CD4-positive, alpha-beta T cell treated with Interleukin-10 for 1 hour (primary cell): Measurements from ENCODE around the gene EYS.
"Not testable (repeated sequence)": the region's sequence is repeated elsewhere in the genome, so short reads cannot be mapped to it uniquely, and the experiment has no call there.

Experiments used
- DNase-seq: peaks from one replicate; pipeline ENCODE4 v3.0.0-alpha.2; 2020

Gene EYS

GRCh38 chr6:63926950-63927927 is 1779.8 kb downstream of the EYS start:
- no peak for DNase-seq

- DNase-seq = no peak
These were observed 1780.7 kb downstream of the EYS start for GRCh38 chr6:63926258-63926780.

- DNase-seq = peak; percentile 6
These were observed 1783.8 kb downstream of the EYS start for GRCh38 chr6:63923139-63923739.

- DNase-seq = no peak
These were observed 1787.4 kb downstream of the EYS start for GRCh38 chr6:63919556-63920110.

GRCh38 chr6:63912887-63913286 is 1794.1 kb downstream of the EYS start:
- DNase-seq = no peak

GRCh38 chr6:63910863-63911551 is 1796.0 kb downstream of the EYS start:
- no peak for DNase-seq

GRCh38 chr6:63904650-63905248 is 1802.3 kb downstream of the EYS start:
- DNase-seq = no peak

GRCh38 chr6:63899550-63899949 is 1807.5 kb downstream of the EYS start:
- no peak for DNase-seq

GRCh38 chr6:63897952-63898351 is 1809.1 kb downstream of the EYS start:
- no peak for DNase-seq

- no peak for DNase-seq
These were observed 1809.6 kb downstream of the EYS start for GRCh38 chr6:63897459-63897858.

GRCh38 chr6:63888416-63888815 is 1818.6 kb downstream of the EYS start:
- DNase-seq = no peak

- not testable (repeated sequence) for DNase-seq
These were observed 1819.2 kb downstream of the EYS start for GRCh38 chr6:63887804-63888203.

GRCh38 chr6:63887002-63887751 is 1819.8 kb downstream of the EYS start:
- DNase-seq = no peak

- DNase-seq = no peak
These were observed 1820.7 kb downstream of the EYS start for GRCh38 chr6:63886341-63886740.

- no peak for DNase-seq
These were observed 1823.4 kb downstream of the EYS start for GRCh38 chr6:63883597-63883996.

GRCh38 chr6:63882208-63882607 is 1824.8 kb downstream of the EYS start:
- no peak for DNase-seq

GRCh38 chr6:63881791-63882190 is 1825.2 kb downstream of the EYS start:
- DNase-seq = no peak

GRCh38 chr6:63872233-63872632 is 1834.8 kb downstream of the EYS start:
- no peak for DNase-seq

GRCh38 chr6:63868351-63868750 is 1838.7 kb downstream of the EYS start:
- DNase-seq = no peak

GRCh38 chr6:63864671-63865318 is 1842.2 kb downstream of the EYS start:
- no peak for DNase-seq

GRCh38 chr6:63864061-63864460 is 1843.0 kb downstream of the EYS start:
- DNase-seq = no peak
